Superior temporal gyrus (tissue), 1 donor: ENCODE measurements around the gene KRAS.

Experiments used
- DNase-seq: peaks from one replicate; pipeline ENCODE4 v3.0.0-alpha.2; 2016; ENCODE audit errors: extremely low spot score

KRAS gene

DNA sequence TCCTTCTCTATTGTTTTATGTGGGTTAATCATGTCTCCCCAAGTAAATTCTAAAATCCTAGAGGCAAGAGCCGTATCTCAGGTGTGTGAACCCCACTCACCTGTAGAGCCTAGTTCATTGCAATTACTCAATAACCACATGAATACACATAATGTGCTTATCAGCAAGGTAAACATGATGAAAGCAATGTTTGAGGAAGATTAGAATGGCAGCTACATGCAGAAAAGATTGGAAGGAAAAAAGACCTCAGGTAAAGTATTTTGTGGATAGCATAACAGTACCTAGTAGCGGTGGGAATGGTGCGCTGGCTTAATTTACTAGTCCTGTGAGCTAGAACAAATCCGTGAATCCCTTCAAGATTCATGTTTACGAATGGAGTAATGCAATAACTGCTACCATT, 5.3 kb upstream of the KRAS start:
- no peak for DNase-seq

DNA sequence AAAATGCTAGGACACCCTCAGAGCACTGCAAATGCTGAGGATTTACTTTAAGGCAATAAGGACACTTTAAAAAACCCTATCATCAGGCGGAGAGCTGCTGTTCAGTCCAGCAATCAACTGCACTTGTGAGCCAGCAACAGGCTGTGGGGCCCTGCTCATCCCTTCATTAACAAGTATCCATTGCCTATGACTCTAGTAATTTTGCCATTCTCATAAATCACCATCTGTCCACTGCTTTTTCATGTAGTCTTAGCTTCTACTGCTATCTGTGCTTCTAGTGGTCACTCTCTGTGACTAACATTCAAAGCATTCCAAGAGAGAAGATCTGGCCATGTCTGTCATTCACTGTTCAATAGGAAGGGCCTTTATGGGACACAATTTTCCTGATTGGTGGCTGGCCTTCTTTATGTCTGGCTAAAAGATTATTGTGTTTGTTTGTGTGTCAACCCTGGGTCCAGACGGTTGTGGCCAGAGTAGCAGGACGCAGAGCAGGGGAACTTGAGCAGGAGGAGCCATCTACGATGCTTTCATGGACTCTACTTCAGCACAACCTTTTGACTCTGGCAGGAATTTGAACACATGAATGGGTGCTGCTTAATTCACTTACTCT, 3.6 kb upstream of the KRAS start:
- DNase-seq = no peak

DNA sequence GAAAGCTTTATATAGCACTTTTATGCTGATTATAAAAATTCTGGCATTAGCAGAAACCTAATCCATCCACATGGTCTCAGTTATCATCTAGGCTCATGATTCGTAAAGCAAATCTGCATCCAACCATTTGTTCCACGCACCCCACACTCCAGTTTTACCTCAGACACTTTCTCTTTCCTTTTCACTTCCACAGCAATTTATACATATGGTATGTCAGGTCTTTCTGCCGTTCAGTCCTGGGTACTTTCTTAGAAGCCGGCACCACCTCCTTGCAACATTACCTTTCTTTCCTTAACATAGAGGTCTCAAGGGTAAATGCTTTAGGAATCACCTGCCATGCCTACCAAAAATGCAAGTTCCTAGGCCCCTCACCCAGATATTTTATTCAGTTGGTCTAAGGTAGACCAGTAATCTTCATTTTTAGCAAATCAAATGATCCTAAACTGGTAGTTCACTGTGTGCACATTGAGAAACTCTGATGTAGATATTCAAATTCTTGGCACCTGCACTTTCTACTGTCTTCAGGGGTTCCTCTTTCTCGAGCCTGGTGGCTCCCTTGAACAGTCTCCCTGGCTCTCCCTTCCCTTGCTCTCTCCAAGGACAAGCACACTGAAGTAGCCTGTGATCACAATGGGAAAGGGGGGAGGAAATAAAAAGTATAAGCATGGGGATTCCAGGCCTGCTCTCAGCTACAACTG, 2.8 kb upstream of the KRAS start:
- DNase-seq = no peak

DNA sequence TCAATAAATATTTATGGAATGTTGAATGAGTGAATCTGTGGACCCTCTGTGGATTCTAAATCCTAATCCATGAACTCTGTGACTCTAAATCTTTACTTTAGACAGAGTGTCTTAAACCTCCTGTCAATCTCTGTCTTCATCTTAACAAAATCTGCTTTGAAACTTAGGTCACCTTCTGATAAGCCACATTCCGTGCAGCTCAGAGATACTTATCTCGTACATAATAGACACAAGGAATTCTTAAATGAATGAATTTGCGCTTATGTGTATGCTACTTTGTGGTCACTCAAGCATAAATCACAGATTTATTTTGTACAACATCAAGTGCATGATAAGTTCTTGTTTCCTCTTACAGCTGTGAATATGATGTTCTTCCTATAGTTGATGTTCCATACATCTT, 2.2 kb upstream of the KRAS start:
- DNase-seq = no peak

DNA sequence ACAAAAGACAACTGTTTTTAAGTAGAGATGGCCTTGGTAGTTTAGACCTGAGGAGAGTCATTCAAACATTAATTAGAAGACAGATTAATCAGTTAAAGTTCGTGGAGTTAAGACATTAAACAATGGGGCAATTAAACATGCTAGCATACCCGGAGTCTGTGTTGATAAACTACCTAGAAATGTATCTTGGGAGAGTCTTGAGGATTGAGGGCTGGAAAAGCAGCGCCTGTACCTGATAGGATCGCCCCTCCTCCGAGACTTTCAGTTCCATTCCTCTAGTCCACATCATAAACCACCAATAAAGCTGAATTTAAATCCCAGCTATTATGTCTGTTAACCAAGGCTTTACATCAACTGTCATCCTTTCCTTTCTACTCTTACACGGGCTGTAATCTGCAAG, 1.0 kb upstream of the KRAS start:
- DNase-seq = no peak

DNA sequence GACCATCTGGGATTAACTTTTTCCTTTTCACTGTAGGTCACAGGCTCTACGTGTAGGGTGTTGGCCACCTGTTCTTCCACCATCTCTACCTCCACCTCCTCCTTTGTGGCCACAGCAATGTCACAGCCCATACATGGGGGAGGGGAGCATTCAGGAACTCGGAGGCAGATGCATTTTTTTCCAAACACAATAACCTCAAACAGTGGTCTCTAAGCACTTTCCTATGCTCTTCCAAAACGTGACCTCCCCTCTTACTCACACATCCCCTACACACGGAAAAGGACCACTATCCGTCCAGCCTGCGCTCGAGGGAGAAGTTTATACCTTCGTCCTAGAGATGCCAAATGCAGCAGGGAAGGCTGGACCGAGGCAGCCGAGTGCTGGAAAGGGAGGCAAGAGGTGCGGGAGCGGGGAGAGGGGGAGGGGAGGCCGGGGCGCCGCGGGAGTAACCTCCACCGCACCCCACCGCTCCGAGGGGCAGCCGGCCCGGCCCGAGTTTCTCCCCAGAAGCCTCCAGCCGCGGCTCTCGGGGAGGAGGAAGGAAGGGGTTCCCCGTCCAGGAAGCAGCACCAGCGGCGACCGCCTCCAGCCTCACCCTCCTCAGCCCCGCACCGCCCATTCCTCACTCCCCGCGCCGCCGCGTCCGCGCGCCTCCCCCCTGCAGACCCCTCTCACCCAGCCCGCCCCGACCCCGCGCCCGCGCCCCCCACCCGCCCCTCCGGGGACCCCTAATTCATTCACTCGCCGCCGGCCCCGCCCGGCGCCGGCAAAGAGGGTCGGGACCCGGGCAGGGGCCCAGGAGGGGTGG, 594 bp downstream of the KRAS start:
- DNase-seq = no peak

DNA sequence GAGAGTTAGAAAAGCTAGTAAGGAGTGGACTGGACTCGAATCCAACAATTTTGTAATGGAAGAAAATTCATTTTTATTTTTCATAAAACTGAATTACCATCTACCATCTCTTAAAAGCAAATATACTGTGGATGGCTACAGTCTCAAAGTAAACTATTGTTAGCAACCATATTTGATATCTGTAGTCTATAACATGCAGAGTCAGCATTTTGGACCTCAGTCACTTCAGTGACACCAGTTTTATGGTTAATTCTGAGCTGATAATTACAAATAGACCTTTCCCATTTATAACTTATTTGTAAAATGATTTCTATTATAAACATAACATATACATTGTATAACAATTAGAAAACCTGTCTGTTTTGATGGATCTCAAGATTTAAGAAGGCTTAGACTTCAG, 2.0 kb downstream of the KRAS start:
- DNase-seq = no peak

DNA sequence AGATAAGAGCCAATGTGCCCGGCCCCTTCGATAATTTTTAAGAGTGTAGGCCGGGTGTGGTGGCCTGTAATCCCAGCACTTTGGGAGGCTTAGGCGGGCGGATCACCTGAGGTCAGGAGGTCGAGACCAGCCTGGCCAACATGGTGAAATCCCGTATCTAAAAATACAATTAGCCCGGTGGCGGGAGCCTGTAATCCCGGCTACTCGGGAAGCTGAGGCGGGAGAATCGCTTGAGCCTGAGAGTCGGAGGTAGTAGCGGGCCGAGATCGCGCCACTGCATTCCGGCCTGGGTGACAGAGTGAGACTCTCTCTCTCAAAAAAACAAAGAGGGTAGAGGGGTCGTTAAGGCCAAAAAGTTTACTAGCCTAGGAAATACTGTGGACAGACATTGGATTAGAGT, 2.6 kb downstream of the KRAS start:
- no peak for DNase-seq

DNA sequence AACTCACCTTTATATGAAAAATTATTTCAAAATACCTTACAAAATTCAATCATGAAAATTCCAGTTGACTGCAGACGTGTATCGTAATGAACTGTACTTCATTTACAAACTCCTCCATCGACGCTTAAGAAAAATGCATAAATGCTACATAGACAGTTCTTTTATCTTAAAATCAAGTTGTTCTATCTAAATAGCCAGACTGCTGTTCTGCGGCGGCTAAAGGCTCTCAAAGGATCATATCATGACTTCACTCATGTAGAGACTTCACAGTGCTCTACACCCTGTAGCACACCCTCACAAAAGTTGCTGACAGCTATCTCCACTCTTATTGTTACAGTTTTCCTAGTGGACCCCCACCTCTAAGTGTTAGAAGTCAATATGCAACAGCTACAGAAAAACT, 5.2 kb downstream of the KRAS start:
- no peak for DNase-seq

DNA sequence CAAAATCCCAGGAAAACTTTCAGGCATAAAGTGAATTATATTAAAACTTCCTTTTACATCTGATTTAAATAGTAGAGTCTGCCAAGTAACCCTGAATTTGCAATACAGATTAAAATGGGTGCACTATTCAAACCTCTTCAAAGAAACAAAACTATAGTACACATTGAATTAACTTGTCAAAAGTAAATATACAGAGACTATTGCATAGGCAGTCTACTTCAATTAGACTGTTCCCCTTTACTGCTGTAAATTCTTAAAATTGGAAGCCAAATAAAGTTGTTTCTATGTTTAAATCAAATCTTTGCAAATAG, 7.1 kb downstream of the KRAS start:
- DNase-seq = no peak

DNA sequence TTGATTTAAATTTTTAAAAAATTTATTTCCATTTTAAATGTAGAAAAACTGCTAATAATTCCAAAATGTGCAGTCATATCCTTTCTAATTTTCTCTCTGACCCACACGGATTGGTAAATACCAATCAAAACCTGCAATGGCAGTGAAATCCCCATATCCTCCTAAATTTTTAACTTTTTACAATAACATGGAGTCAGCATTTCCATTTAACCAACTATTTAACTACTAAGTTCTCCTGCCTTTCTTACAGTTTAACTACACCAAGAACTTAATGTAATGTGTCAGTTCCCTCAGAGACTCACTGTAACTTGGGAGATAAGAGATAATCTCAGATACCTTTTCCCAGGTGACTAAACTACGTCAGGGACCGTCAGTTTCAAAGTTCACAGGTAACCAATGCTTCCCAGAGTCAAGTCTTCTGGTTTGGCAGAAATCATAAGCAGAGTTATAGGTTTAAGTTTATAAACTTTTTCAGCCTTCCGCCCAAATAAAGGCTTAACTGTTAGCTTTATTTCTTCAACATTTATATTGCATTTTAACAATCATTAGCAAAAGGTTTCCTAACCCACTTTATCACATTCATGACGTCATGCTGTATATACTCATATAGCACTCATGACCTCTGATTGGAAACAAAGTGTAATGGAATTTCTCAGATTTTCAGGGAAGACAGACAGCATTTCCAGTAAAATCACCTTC, 7.6 kb downstream of the KRAS start:
- no peak for DNase-seq

DNA sequence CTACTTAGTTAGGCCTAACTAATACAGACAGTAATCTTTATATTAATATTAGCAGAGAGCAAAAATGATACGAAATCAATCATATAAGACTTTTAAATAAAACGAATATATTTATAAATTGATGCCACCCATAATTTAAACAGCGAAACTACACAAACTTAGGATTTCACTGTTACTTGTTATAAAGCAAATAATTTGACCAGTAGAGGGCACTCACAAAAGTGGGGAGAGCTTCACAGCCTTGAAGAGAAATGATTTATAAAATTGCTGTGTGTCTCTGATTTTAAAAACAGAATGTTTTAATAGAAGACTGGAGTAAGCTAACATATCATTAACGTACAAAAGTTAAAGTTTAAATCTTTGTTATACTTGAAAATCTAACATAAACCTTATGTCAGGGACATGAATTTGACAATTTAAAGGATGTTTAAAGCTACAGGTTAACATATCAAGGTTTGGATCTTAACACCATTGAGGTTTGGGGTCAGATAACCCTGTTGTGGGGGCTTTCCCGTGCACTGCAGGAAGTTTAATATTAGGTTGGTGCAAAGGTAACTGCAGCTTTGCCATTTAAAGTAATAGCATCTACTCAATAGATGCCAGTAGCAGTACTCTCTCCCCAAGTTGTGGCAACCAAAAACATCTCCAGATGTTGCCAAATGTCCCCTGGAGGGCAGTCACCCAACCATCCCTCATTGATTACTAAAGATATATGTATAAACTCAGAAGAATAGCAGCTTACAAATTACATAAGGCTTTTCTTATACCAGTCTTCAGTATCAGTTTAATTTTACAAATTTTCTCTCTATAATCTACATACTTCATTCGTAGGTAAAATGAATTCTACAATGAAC, 9.3 kb downstream of the KRAS start:
- peak; percentile 85 for DNase-seq

DNA sequence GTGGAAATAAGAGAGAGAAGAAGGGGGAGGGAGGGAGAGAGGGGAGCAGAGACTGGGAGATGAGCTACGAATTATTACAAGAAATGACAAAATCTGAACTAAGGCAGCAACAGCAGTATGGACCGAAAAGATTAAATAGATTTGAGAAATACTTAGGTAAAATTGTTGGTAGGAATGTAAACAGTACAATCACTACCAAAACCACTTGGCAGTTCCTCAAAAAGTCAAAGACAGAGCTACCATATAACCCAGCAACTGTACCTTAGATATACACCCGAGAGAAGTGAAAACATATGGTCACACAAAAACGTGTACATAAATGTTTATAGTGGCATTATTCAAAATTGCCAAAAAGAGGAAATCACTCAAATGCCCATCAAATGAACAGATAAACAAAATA, 14.1 kb downstream of the KRAS start:
- DNase-seq = no peak

DNA sequence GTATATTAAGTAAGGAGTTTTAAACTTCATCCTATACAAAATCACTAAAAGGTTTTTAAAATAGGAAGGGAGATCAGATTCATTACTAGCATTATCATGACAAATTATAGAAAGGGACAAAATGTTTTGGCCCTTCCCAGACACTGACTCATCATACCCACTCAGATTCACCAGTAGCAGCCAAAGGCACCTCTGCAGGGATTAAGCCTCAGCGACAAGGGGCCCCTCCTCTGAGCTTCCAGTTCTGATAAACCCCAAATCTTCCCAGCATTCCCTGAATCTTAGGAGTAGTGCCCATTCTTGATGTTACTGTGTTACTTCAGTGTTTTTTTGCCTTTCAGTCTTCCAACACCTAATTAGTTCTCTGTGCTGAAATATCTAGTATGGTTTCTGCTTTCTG, 14.5 kb downstream of the KRAS start:
- no peak for DNase-seq

DNA sequence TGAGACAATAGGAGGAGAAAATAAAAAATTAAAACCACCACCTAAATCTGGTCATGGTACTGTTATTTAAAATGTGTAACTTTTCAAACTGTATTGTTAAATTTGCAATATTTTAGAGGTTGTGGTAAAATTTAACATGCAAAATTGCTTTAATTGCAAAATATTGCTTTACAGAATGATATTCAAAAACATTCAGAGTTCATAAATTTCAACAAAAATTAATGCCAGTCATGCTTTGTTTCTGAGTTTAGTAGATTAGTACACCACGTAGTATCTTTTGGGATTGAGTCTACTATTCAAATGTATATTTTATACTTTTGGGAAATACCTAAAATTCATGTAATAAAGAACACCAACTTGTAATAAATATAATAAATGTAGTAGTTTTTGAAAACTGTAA, 37.4 kb downstream of the KRAS start:
- no peak for DNase-seq

DNA sequence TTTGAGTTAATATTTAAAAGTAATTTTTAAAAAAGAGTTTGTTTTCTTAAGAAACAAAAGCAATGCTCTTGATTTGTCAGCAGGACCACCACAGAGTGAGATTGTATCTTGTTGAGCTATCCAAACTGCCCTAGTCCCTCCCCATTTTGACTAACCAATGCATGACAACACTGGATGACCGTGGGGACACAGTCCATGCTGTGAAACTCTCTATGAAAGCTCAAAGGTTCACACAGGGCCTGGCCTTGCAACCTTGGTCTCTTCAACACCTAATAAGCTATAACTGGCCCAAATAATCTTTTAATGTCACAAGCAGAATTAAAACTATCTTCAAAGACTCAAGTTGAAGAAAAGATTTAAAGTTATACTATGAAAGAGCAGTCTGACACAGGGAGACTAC, 42.2 kb downstream of the KRAS start:
- no peak for DNase-seq

DNA sequence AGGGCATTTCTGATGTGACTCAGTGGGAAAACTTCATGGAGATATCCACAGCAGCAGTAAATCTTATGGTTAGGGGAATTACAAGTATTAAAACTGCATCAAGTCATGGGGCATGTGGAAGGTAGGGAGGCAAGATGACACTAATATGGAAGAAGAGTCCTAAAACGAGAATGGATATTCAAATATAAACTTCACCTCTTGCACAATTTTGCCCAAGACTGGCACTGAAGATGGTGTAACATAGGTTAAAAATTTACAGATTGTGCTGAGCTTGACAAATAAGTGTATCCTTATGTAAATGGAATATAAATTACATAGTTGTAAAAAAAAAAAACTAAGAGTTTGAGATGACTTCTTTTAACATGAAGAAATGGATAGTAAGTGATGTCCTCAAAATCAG, 42.9 kb downstream of the KRAS start:
- no peak for DNase-seq

DNA sequence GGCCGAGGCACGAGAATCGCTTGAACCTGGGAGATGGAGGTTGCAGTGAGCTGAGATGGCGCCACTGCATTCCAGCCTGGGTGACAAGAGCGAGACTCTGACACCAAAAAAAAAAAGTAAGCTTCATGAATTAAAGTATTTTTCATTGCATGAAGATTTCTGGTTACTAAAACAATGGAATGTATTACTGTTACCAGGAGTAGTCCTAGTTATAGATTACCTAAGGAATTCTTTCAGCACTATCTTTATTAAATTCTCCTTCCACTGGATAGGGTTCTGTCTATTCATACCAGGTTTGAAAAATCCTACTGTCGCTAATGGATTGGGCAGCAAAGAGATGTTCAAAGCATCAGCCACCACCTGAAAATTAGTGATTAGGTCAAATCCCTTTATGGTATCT, 43.3 kb downstream of the KRAS start:
- DNase-seq = no peak

DNA sequence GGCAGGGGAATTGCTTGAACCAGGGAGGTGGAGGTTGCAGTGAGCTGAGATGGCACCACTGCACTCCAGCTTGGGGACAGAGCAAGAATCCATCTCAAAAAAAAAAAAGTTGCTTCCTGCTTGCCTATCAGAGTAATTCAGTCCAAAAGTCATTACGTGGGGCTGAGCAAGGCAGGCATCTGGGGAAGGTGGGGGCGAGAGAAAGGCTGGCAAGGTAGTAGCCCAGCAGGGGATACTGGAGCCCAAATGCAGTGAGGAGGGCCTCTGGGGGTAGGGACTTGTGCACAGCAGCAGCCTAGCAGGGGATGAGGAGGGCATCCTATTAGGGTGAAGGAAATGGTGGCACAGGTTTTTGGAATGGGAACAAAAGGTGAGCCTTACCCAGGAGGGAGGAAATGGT, 48.6 kb downstream of the KRAS start:
- no peak for DNase-seq

DNA sequence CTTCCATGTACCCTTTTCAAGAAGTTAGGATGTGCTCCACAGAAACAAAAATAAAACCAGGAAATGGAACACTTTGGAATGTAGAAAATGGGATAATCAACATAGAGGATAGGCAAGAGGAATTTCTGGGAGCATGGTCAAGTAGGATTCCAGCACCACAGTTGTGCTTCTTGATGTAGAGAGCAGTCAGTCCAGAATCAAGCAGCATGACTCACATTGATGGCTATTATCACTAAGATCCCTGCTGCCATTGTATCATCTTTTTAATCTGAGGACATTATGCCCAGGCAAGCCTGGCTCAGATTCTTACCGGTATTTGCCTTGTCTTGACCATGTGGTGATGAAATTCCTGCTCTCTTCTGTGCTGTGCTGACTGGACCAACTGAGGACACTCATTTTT, 50.0 kb downstream of the KRAS start:
- no peak for DNase-seq

DNA sequence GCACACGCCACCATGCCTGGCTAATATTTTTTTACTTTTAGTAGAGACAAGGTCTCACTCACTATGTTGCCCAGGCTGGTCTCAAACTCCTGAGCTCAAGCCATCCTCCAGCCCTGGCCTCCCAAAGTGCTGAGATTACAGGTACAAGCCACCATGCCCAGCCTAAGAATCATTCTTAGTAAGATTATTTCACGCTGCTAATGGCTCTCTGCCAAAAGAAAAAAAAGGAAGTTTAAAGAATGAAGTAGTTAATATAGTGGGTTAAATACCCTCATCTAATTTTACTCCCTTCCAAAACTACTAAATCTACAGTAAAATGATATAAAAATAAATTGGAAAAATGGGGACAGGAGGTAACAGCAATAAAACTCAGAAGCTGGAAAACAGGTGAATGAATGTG, 53.1 kb downstream of the KRAS start:
- DNase-seq = no peak
